Thoracic aorta (tissue), 2 donors: Measurements from ENCODE around the gene ARSA. TPM values are rescaled to one million over a fixed set of nuclear protein-coding genes. Genes with fewer than 3 reads are reported as not detected.

Experiments used
- ATAC-seq: fragments of 150-250 bp; one replicate; pipeline ENCODE4 v1.8.0; 2017; ENCODE audit warnings: low read depth; ENCODE audit not compliant: insufficient number of reproducible peaks, low FRiP score
- DNase-seq: peaks from one replicate; pipeline ENCODE4 v3.0.0-alpha.2; 2020; ENCODE audit warnings: low spot score
- H3K27ac ChIP-seq, 2 donors: fragments of 200-600 bp; sonication (generic); 1 replicate in 1 of 2; 2 replicates in 1 of 2; pipeline ENCODE4 v1.5.1; 2016; ENCODE audit warnings: mild to moderate bottlenecking in 2 of 2, moderate library complexity in 2 of 2
- H3K27me3 ChIP-seq: fragments of 200-600 bp; sonication (generic); replicated peaks from 2 replicates; pipeline ENCODE4 v1.6.0; 2016; ENCODE audit warnings: mild to moderate bottlenecking; ENCODE audit not compliant: insufficient read depth
- H3K36me3 ChIP-seq: fragments of 200-600 bp; sonication (generic); one replicate; pipeline ENCODE4 v1.5.1; 2016
- H3K4me1 ChIP-seq, 2 donors: fragments of 200-600 bp; sonication (generic); 1 replicate in 1 of 2; 2 replicates in 1 of 2; pipeline versions ENCODE4 v1.5.1 to v1.6.0; 2016; ENCODE audit warnings: low read depth in 2 of 2, mild to moderate bottlenecking in 1 of 2; ENCODE audit not compliant: control insufficient read depth in 1 of 2
- H3K4me3 ChIP-seq: fragments of 200-600 bp; sonication (generic); 2 replicates; pipeline ENCODE4 v1.5.1; 2016; ENCODE audit warnings: mild to moderate bottlenecking
- H3K9me3 ChIP-seq: fragments of 200-600 bp; sonication (generic); 2 replicates; pipeline ENCODE4 v1.5.1; 2016
- total RNA-seq, 2 donors: library from RNA; depleted of rRNA; stranded (reverse); fragments of >200 nt; gene quantifications; one replicate each; pipeline versions ENCODE4 v1.1.0 to v1.2.3, GENCODE V29; 2016
- TF ChIP-seq, protein P1 (sequence below): fragments of 200-600 bp; sonication (generic); IDR thresholded peaks from one replicate; pipeline ENCODE4 v1.5.1; 2019; ENCODE audit warnings: antibody characterized with exemption

Gene ARSA
- total RNA-seq, 2 donors from 2014 or later: 38.4 to 75.4 TPM

DNA sequence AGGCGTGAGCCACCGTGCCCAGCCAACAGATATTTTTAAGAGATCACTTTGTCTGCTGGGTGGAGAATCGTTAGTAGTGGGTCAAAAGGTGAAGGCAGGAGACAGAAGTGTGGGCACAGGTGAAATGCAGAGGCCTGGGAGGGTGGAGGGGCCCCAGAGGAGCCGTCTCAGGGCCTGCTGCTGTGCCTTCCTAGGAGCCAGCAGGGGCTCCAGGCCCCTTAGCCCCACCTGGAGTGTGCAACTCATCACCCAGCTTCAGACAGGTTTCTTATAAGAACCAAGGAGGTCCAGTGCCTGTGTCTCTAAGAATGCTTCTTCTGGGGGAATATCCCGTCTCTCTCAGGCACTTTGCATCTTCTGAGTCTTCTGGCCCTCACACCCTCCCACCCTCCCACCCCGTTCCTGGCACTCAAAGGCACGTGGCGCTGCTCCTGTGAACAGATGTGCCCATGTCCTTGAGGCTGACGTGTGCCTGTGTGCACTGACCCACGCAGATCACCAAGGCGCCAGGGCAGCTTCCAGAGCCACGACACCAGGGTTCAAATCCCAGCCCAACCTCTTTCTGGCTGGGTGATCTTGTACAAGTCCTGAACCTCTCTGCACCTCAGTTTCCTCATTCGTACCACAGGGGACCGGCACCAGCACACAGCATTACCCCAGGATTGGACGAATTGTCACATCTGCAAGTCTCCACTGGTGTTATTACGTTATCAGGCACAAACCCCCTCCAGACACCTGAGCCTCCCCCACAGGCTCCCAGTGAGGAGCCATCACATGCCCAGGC, 3.4 kb downstream of the ARSA start:
- DNase-seq: no peak
- Histone ChIP-seq H3K9me3 (no peaks in the 10 kb centered on the region), H3K36me3 (no peaks in the 10 kb centered on the region), H3K4me3 (no peak overlapping the region), H3K4me1 (peaks cover 15 to 38% of the 10 kb centered on the region in 2 donors), H3K27me3 (no peaks in the 10 kb centered on the region), H3K27ac (no peak overlapping the region)
- TF ChIP-seq, protein P1, sequence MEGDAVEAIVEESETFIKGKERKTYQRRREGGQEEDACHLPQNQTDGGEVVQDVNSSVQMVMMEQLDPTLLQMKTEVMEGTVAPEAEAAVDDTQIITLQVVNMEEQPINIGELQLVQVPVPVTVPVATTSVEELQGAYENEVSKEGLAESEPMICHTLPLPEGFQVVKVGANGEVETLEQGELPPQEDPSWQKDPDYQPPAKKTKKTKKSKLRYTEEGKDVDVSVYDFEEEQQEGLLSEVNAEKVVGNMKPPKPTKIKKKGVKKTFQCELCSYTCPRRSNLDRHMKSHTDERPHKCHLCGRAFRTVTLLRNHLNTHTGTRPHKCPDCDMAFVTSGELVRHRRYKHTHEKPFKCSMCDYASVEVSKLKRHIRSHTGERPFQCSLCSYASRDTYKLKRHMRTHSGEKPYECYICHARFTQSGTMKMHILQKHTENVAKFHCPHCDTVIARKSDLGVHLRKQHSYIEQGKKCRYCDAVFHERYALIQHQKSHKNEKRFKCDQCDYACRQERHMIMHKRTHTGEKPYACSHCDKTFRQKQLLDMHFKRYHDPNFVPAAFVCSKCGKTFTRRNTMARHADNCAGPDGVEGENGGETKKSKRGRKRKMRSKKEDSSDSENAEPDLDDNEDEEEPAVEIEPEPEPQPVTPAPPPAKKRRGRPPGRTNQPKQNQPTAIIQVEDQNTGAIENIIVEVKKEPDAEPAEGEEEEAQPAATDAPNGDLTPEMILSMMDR: no peak
- ATAC-seq: no peak

GRCh38 chr22:50622723-50623327, 5.1 kb downstream of the ARSA start:
- ATAC-seq: no peak
- H3K4me3 ChIP-seq: no peak overlapping the region
- no peaks in the 10 kb centered on the region for H3K9me3 ChIP-seq
- peaks cover 10 to 31% of the 10 kb centered on the region in 2 donors for H3K4me1 ChIP-seq
- H3K27me3 ChIP-seq: no peaks in the 10 kb centered on the region
- no peak for DNase-seq
- H3K36me3 ChIP-seq: no peaks in the 10 kb centered on the region
- TF ChIP-seq, protein P1: no peak
- no peak overlapping the region for H3K27ac ChIP-seq

DNA sequence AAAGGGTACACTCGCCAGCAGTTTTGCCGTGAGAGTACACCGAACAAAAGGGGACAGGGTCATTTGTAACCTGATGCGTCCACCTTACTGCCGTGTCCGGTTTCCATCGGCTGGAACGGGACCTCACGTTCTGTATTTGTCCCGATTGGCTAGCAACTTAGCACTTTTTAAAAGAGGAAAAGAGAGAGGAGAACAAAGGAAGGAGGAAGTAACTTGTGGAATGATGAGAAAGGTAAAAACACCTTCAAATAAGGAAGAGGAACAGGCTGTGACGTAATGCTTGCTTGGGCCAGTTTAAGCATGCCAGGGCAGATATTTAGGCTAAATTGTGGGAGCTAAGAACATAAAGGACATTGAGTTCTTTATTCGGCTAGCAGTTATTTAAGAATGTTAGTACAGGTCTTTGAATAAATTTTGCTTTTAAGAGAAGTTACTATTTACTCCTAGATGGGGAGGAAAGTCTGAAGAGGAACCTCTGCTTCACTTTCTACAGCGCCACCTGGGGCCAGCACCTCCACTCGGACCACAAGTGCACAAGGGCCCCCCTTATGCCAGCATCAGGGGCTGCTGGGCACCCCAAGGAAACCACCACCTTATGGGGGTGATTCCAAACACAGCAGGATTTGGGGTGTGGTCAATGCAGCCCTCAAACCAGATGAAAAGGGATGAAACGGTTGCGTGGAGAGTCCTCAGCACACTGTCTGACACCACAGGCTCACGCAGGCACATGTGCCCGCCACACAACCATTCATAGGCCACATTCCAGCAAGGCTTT, 5.8 kb downstream of the ARSA start:
- Histone ChIP-seq H3K9me3 (no peaks in the 10 kb centered on the region), H3K27me3 (no peaks in the 10 kb centered on the region), H3K4me1 (peaks cover 6 to 25% of the 10 kb centered on the region in 2 donors), H3K27ac (no peak overlapping the region), H3K4me3 (peak overlapping the region; percentile 54), H3K36me3 (no peaks in the 10 kb centered on the region)
- ATAC-seq (no peak), DNase-seq (no peak)
- TF ChIP-seq, protein P1: no peak

GRCh38 chr22:50621356-50621880, 6.5 kb downstream of the ARSA start:
- ATAC-seq (no peak), DNase-seq (no peak)
- Histone ChIP-seq H3K4me3 (peak overlapping the region; percentile 54), H3K36me3 (no peaks in the 10 kb centered on the region), H3K27ac (no peak overlapping the region), H3K9me3 (no peaks in the 10 kb centered on the region), H3K27me3 (no peaks in the 10 kb centered on the region), H3K4me1 (peaks cover 6 to 19% of the 10 kb centered on the region in 2 donors)
- TF ChIP-seq, protein P1: no peak
